NCI-H128 (cell line): ENCODE measurements around the gene GJB4.
"Not testable (repeated sequence)": the region's sequence is repeated elsewhere in the genome, so short reads cannot be mapped to it uniquely, and the experiment has no call there.

Experiments used
- DNase-seq: peaks from one replicate; lab custom pipeline; 2025; ENCODE audit not compliant: unreplicated experiment; lab: John Stamatoyannopoulos, UW

GJB4 gene

DNA sequence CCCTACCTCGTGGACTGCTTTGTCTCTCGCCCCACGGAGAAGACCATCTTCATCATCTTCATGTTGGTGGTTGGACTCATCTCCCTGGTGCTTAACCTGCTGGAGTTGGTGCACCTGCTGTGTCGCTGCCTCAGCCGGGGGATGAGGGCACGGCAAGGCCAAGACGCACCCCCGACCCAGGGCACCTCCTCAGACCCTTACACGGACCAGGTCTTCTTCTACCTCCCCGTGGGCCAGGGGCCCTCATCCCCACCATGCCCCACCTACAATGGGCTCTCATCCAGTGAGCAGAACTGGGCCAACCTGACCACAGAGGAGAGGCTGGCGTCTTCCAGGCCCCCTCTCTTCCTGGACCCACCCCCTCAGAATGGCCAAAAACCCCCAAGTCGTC lies 35.2 kb downstream of the GJB4 start:
- DNase-seq = no peak

GRCh38 chr1:34795916-34796315 lies 36.4 kb downstream of the GJB4 start:
- no peak for DNase-seq

DNA sequence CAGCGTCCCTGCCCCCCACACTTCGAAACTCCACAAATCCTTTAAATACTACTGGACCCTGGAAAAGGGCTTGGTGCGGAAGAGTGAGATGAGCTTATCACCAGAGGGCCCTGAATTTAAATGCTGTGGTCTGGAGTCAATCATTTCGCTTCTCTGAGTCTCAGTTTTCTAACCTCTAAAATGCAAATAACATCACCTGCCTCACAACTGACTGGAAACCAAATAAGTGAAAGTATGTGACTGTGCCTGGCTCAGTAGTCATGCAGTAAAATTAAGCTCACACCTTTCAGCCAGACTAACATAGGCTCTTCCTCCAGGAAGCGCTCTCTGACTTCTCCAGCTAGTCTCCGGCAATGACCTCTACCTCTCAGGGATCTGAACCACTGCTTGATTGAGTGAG lies 37.5 kb downstream of the GJB4 start:
- DNase-seq = no peak

GRCh38 chr1:34800214-34800613 lies 40.7 kb downstream of the GJB4 start:
- no peak for DNase-seq

DNA sequence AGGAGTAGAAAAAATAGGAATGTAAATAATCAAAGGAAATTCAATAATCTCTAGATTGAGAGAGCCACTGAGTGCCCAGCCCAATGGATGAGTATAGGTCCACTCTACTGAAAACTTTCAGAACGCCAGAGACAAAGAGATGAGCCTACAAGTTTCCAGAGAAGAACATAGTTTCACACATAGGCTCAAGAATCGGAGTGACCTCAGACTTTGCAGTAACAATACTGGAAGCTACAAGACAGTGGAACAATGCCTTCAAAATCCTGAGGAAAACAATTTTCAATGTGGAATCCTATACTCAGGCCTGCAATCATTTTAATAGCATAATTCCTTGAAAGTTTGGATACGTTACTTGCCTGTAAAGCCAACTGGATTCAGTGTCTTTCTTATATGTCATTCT lies 44.2 kb downstream of the GJB4 start:
- DNase-seq = no peak

- DNase-seq = no peak
These were observed 46.9 kb downstream of the GJB4 start for GRCh38 chr1:34806396-34806795.

GRCh38 chr1:34808051-34808810 lies 48.7 kb downstream of the GJB4 start:
- DNase-seq = no peak

GRCh38 chr1:34810781-34811180 lies 51.2 kb downstream of the GJB4 start:
- DNase-seq = not testable (repeated sequence)
